Measurements from ENCODE around the gene CLEC12A.

The CLEC12A gene

DNA sequence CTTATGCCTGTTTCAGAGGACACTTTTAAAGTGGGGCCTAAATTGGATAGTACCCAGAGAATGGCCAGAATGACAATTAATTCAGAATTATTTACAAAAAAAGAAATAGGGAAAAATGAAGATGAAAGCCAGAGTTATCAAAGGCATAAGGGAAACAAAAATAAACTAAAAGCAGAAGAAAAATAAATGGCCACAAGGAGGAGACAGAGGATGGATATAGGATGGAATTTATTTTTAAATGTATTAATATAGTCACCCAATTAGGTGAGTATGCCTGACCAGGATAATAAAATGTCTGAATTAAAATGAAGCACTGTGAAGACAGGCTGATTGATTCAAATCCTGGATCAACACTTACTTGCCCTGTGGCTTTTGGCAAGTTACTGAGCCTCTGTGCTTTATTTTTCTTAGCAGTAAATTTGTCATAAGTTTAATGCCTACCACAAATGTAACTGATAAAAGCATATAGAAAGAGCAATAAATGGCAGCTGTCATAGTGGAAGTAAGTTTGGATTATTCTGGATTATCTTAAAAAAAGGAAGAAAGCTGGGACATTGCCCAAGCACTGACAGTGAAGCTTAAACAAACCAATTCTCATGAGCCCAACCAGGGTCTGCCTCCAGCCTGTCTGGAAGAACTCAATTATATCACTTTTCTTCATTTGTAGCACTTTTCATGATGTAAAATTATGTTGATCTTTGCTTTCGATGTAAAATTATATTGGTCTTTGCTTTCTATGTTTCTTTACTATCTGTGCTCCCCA lies 62.8 kb downstream of the CLEC12A start:
- no peak for DNase-seq (ENCODE audit: low read depth)
- in situ Hi-C loops (cut with HindIII; ENCODE audit: low sequenced_read_pairs), result no loop called here
- H3K4me3 ChIP-seq (ENCODE audit: low read depth, low read length), result no peak overlapping the region
- TF ChIP-seq, protein P1, sequence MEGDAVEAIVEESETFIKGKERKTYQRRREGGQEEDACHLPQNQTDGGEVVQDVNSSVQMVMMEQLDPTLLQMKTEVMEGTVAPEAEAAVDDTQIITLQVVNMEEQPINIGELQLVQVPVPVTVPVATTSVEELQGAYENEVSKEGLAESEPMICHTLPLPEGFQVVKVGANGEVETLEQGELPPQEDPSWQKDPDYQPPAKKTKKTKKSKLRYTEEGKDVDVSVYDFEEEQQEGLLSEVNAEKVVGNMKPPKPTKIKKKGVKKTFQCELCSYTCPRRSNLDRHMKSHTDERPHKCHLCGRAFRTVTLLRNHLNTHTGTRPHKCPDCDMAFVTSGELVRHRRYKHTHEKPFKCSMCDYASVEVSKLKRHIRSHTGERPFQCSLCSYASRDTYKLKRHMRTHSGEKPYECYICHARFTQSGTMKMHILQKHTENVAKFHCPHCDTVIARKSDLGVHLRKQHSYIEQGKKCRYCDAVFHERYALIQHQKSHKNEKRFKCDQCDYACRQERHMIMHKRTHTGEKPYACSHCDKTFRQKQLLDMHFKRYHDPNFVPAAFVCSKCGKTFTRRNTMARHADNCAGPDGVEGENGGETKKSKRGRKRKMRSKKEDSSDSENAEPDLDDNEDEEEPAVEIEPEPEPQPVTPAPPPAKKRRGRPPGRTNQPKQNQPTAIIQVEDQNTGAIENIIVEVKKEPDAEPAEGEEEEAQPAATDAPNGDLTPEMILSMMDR (IDR thresholded peaks at IDR 0.05; ENCODE audit: low read depth, low read length, missing control alignments), result peak; percentile 15
